Neural cell (in vitro differentiated cells): Measurements from ENCODE around the gene GNB1. TPM values are rescaled to one million over a fixed set of nuclear protein-coding genes. Genes with fewer than 3 reads are reported as not detected.

Experiments used
- H2AFZ ChIP-seq: fragments of 200-600, 300-800 bp; sonication (generic), shearing (Covaris generic); 2 replicates; pipeline ENCODE4 v1.6.0; 2014; ENCODE audit warnings: low read depth, mild to moderate bottlenecking, antibody characterized with exemption, low read length, moderate library complexity
- H3F3A ChIP-seq: fragments of 200-600 bp; shearing (Covaris generic); 2 replicates; pipeline ENCODE4 v1.6.1; 2016; ENCODE audit warnings: mild to moderate bottlenecking, moderate library complexity, mixed read lengths, antibody characterized with exemption, low read length; ENCODE audit not compliant: insufficient read depth, poor library complexity, severe bottlenecking
- H3K27ac ChIP-seq: fragments of 200-600, 300-800 bp; sonication (generic), shearing (Covaris generic); 2 replicates; pipeline ENCODE4 v1.5.1; 2014; ENCODE audit warnings: mild to moderate bottlenecking, low read length, moderate library complexity
- H3K27me3 ChIP-seq: fragments of 300-800, 200-600 bp; sonication (generic), shearing (Covaris generic); 2 replicates; pipeline ENCODE4 v1.6.0; 2014; ENCODE audit warnings: mild to moderate bottlenecking, low read depth, low read length, moderate library complexity; ENCODE audit not compliant: insufficient read depth
- H3K36me3 ChIP-seq: fragments of 300-800, 200-600 bp; sonication (generic), shearing (Covaris generic); 2 replicates; pipeline ENCODE4 v1.5.1; 2014; ENCODE audit warnings: mild to moderate bottlenecking, antibody characterized with exemption, low read length, moderate library complexity; ENCODE audit not compliant: insufficient read depth
- H3K4me2 ChIP-seq: fragments of 300-800, 200-600 bp; sonication (generic), shearing (Covaris generic); 2 replicates; pipeline ENCODE4 v1.6.0; 2014; ENCODE audit warnings: mild to moderate bottlenecking, low read length
- H3K4me3 ChIP-seq: fragments of 300-800, 200-600 bp; sonication (generic), shearing (Covaris generic); 2 replicates; pipeline ENCODE4 v1.5.1; 2014; ENCODE audit warnings: mild to moderate bottlenecking, low read length, moderate library complexity
- H3K79me2 ChIP-seq: fragments of 200-600 bp; shearing (Covaris generic); replicated peaks from 2 replicates; pipeline ENCODE4 v1.6.0; 2014; ENCODE audit warnings: mild to moderate bottlenecking, low read length, moderate library complexity; ENCODE audit not compliant: insufficient read depth
- H3K9ac ChIP-seq: fragments of 300-800, 200-600 bp; sonication (generic), shearing (Covaris generic); 2 replicates; pipeline ENCODE4 v1.6.1; 2016; ENCODE audit warnings: mild to moderate bottlenecking, low read length, mixed read lengths
- H3K9me2 ChIP-seq: fragments of 200-600 bp; shearing (Covaris generic); 2 replicates; pipeline ENCODE4 v1.6.1; 2016; ENCODE audit warnings: mild to moderate bottlenecking, low read length, mixed read lengths; ENCODE audit not compliant: insufficient read depth
- H3K9me3 ChIP-seq: fragments of 200-600, 300-800 bp; sonication (generic), shearing (Covaris generic); 2 replicates; pipeline ENCODE4 v1.6.1; 2016; ENCODE audit warnings: mild to moderate bottlenecking, mixed run types, low read length, moderate library complexity, mixed read lengths
- H4K20me1 ChIP-seq: fragments of 200-600 bp; shearing (Covaris generic); 2 replicates; pipeline ENCODE4 v1.6.1; 2016; ENCODE audit warnings: mild to moderate bottlenecking, mixed run types; ENCODE audit not compliant: insufficient read depth
- CTCF ChIP-seq: fragments of 450-650 bp; IDR thresholded peaks from 2 replicates; pipeline ENCODE4 v1.5.1; 2014; ENCODE audit warnings: antibody characterized with exemption, mild to moderate bottlenecking, moderate library complexity; ENCODE audit not compliant: poor library complexity, severe bottlenecking
- EP300 ChIP-seq: fragments of 450-650 bp; conservative IDR thresholded peaks from 2 replicates; pipeline ENCODE4 v1.6.1; 2014; ENCODE audit warnings: antibody characterized with exemption, mild to moderate bottlenecking, moderate library complexity; ENCODE audit not compliant: poor library complexity, severe bottlenecking
- MXI1 ChIP-seq: fragments of 450-650 bp; conservative IDR thresholded peaks from 2 replicates; pipeline ENCODE4 v1.6.1; 2014; ENCODE audit warnings: antibody characterized with exemption, mild to moderate bottlenecking; ENCODE audit not compliant: poor library complexity, severe bottlenecking
- POLR2AphosphoS5 ChIP-seq: IDR thresholded peaks from 2 replicates; pipeline ENCODE4 v1.6.1; 2012
- RAD21 ChIP-seq: fragments of 450-650 bp; conservative IDR thresholded peaks from 2 replicates; pipeline ENCODE4 v1.6.1; 2014; ENCODE audit warnings: antibody characterized with exemption, mild to moderate bottlenecking, moderate library complexity
- SMC3 ChIP-seq: fragments of 450-650 bp; conservative IDR thresholded peaks from 2 replicates; pipeline ENCODE4 v1.6.1; 2014; ENCODE audit warnings: antibody characterized with exemption, mild to moderate bottlenecking, moderate library complexity; ENCODE audit not compliant: poor library complexity
- TAF1 ChIP-seq: IDR thresholded peaks from 2 replicates; pipeline ENCODE4 v1.6.1; 2012; ENCODE audit warnings: low read depth
- polyA plus RNA-seq: library from polyadenylated mRNA; depleted of rRNA; stranded (reverse); fragments of >200 nt; gene quantifications from 2 replicates; pipeline ENCODE4 v1.2.3, GENCODE V29; 2014

GNB1 gene
- polyA plus RNA-seq, 1 donor from 2014 or later, result 325 TPM

DNA sequence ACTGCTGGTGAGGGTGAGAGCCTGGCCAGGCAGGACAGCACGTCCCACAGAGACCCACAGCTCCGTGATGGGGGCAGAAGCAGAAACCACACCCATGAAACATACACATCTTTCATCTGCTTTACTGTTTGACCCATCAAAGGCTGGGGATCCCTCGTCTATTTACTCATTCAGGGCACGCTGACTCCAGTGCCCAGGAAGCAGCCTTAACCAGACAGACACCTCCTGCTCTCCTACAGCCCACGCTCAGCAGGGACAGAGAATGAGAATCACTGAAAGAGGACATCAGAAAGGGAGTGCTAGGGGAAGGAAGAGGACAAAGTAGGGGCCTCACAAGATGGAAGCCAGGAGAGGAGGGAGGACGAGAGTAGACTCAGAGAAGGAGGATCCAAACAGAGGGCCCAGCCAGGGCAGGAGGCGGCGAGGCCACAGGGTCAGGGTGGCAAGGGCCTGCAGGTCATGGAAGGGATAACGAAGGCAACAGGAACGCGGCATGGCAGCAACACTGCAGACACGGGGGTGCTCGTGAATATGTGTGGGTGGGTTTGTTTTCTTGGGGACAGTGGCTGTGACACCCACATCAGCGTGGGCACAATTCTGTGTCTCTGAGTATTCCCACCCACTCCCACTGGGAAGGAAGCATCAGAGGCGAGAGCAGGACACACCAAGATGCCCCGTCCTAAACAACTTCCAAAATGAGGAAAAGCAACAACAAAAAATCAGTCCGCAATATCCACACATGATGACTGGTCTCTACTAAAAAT, 97.2 kb downstream of the GNB1 start:
- Histone ChIP-seq H3K79me2 (peaks cover 13% of the 10 kb centered on the region), H4K20me1 (peaks cover 16% of the 10 kb centered on the region)
- TF ChIP-seq RAD21, result no peak

GRCh38 chr1:1788646-1789431, 102.0 kb downstream of the GNB1 start:
- Histone ChIP-seq H3K27me3 (no peaks in the 10 kb centered on the region), H3K36me3 (peaks cover 6% of the 10 kb centered on the region), H3K9ac (no peak overlapping the region), H3K4me3 (no peak overlapping the region), H3K79me2 (peaks cover 6% of the 10 kb centered on the region), H3K4me2 (no peak overlapping the region), H3K27ac (no peak overlapping the region), H3K9me2 (no peaks in the 10 kb centered on the region), H4K20me1 (peaks cover 4% of the 10 kb centered on the region), H2AFZ (no peak overlapping the region), H3K9me3 (no peaks in the 10 kb centered on the region), H3F3A (no peaks in the 10 kb centered on the region)
- TF ChIP-seq POLR2AphosphoS5 (no peak), RAD21 (no peak), CTCF (peak; percentile 24), SMC3 (peak; percentile 19)

More for the DNA sequence above, 97.2 kb downstream of the GNB1 start:
- Histone ChIP-seq H3K27me3 (no peaks in the 10 kb centered on the region), H3K27ac (no peak overlapping the region), H3K9me2 (no peaks in the 10 kb centered on the region), H3F3A (no peaks in the 10 kb centered on the region), H2AFZ (no peak overlapping the region), H3K9me3 (no peaks in the 10 kb centered on the region), H3K4me3 (no peak overlapping the region), H3K9ac (no peak overlapping the region), H3K4me2 (no peak overlapping the region), H3K36me3 (peaks cover 11% of the 10 kb centered on the region)

- Histone ChIP-seq H3K36me3 (peaks cover 6% of the 10 kb centered on the region), H3F3A (no peaks in the 10 kb centered on the region), H3K9ac (no peak overlapping the region), H4K20me1 (no peaks in the 10 kb centered on the region), H3K27ac (no peak overlapping the region), H3K27me3 (no peaks in the 10 kb centered on the region), H3K9me2 (no peaks in the 10 kb centered on the region), H3K4me2 (no peak overlapping the region), H2AFZ (no peak overlapping the region), H3K4me3 (no peak overlapping the region), H3K9me3 (no peaks in the 10 kb centered on the region), H3K79me2 (peaks cover 6% of the 10 kb centered on the region)
- no peak for TF ChIP-seq RAD21
- TF ChIP-seq TAF1, result no peak
- TF ChIP-seq EP300, result no peak
- no peak for TF ChIP-seq POLR2AphosphoS5
- no peak for TF ChIP-seq MXI1
- no peak for TF ChIP-seq SMC3
Observed at GRCh38 chr1:1788136-1788535, 102.8 kb downstream of the GNB1 start.
